ENCODE measurements around the gene BRINP1.

The BRINP1 gene

GRCh38 chr9:119416793-119417192 lies 47.6 kb upstream of the BRINP1 start:
- Histone ChIP-seq H3K27ac (ENCODE audit: extremely low read depth, low read depth, low read length) (no peak overlapping the region), H3K9me3 (ENCODE audit: control insufficient read depth, insufficient read depth, low read depth, low read length) (no peaks in the 10 kb centered on the region), H3K4me3 (ENCODE audit: low read depth, low read length) (no peak overlapping the region), H3K36me3 (ENCODE audit: control insufficient read depth in 2 of 2, insufficient read depth in 1 of 2, low read length in 2 of 2) (no peaks in the 10 kb centered on the region), H3K4me1 (ENCODE audit: control insufficient read depth, insufficient read depth, low read length) (no peaks in the 10 kb centered on the region)
- TF ChIP-seq ZBTB6 (tag by site-specific recombination; IDR thresholded peaks at IDR 0.05) (no peak), ZNF521 (tag by site-specific recombination; IDR thresholded peaks at IDR 0.05) (no peak), ZNF221 (tag by site-specific recombination; IDR thresholded peaks at IDR 0.05; ENCODE audit: borderline replicate concordance) (no peak), KLF7 (tag by site-specific recombination; IDR thresholded peaks at IDR 0.05; ENCODE audit: borderline replicate concordance) (no peak), REPIN1 (tag by site-specific recombination; IDR thresholded peaks at IDR 0.05; ENCODE audit: low read depth) (no peak), SETDB1 (IDR thresholded peaks at IDR 0.05; ENCODE audit: insufficient read length, low read length) (no peak), ZNF133 (tag by site-specific recombination; IDR thresholded peaks at IDR 0.05) (no peak), ZNF501 (tag by site-specific recombination; IDR thresholded peaks at IDR 0.05) (no peak), ZNF184 (tag by site-specific recombination; IDR thresholded peaks at IDR 0.05) (no peak), TRIM28 (IDR thresholded peaks at IDR 0.05; ENCODE audit: borderline replicate concordance, low read length) (no peak), ZNF837 (tag by site-specific recombination; IDR thresholded peaks at IDR 0.05) (no peak), ZNF335 (tag by site-specific recombination; conservative IDR thresholded peaks at IDR 0.05) (no peak), ZNF2 (tag by site-specific recombination; IDR thresholded peaks at IDR 0.05) (no peak), ZNF768 (tag by site-specific recombination; IDR thresholded peaks at IDR 0.05) (no peak), ZNF585B (tag by site-specific recombination; IDR thresholded peaks at IDR 0.05) (no peak)
- ChIA-PET POLR2A (no interaction called here), CTCF (no interaction called here)

GRCh38 chr9:119412399-119412798 lies 43.2 kb upstream of the BRINP1 start:
- TF ChIP-seq GLIS2 (tag by site-specific recombination; IDR thresholded peaks at IDR 0.05) = no peak
- Histone ChIP-seq H3K4me1 (ENCODE audit: control insufficient read depth, insufficient read depth, low read length) (no peaks in the 10 kb centered on the region), H3K36me3 (ENCODE audit: control insufficient read depth in 2 of 2, insufficient read depth in 1 of 2, low read length in 2 of 2) (no peaks in the 10 kb centered on the region), H3K9me3 (ENCODE audit: control insufficient read depth, insufficient read depth, low read depth, low read length) (no peaks in the 10 kb centered on the region), H3K4me3 (ENCODE audit: low read depth, low read length) (no peak overlapping the region), H3K27ac (ENCODE audit: extremely low read depth, low read depth, low read length) (no peak overlapping the region)
- POLR2A ChIA-PET = no interaction called here
- CTCF ChIA-PET = no interaction called here

GRCh38 chr9:119409552-119409951 lies 40.3 kb upstream of the BRINP1 start:
- Histone ChIP-seq H3K4me1 (ENCODE audit: control insufficient read depth, insufficient read depth, low read length) (no peaks in the 10 kb centered on the region), H3K27ac (ENCODE audit: extremely low read depth, low read depth, low read length) (no peak overlapping the region), H3K4me3 (ENCODE audit: low read depth, low read length) (no peak overlapping the region), H3K9me3 (ENCODE audit: control insufficient read depth, insufficient read depth, low read depth, low read length) (no peaks in the 10 kb centered on the region), H3K36me3 (ENCODE audit: control insufficient read depth in 2 of 2, insufficient read depth in 1 of 2, low read length in 2 of 2) (no peaks in the 10 kb centered on the region)
- TF ChIP-seq PRDM4 (tag by site-specific recombination; IDR thresholded peaks at IDR 0.05) = no peak
- TF ChIP-seq ZNF677 (tag by site-specific recombination; IDR thresholded peaks at IDR 0.05) = no peak
- no peak for TF ChIP-seq KLF9 (tag by site-specific recombination; IDR thresholded peaks at IDR 0.05; ENCODE audit: low read depth)
- no peak for TF ChIP-seq ZNF560 (tag by site-specific recombination; IDR thresholded peaks at IDR 0.05; ENCODE audit: borderline replicate concordance)
- TF ChIP-seq ZNF704 (tag by site-specific recombination; IDR thresholded peaks at IDR 0.05) = no peak
- TF ChIP-seq KLF1 (tag by site-specific recombination; IDR thresholded peaks at IDR 0.05) = no peak
- TF ChIP-seq ZNF184 (tag by site-specific recombination; IDR thresholded peaks at IDR 0.05) = no peak
- TF ChIP-seq KLF10 (tag by site-specific recombination; IDR thresholded peaks at IDR 0.05) = no peak
- TF ChIP-seq ZNF292 (tag by site-specific recombination; IDR thresholded peaks at IDR 0.05; ENCODE audit: borderline replicate concordance, low read depth) = no peak
- no peak for TF ChIP-seq IKZF3 (tag by site-specific recombination; IDR thresholded peaks at IDR 0.05)
- POLR2A ChIA-PET = no interaction called here
- CTCF ChIA-PET = interaction anchor here (0.6 kb wide), 1 partner anchor 502 kb away, joined by 3 read pairs; no protein-coding TSS in a partner anchor
